ENCODE results near the gene PGBD5.
"Not testable (repeated sequence)": the region's sequence is repeated elsewhere in the genome, so short reads cannot be mapped to it uniquely, and the experiment has no call there.

Gene PGBD5, protein sequence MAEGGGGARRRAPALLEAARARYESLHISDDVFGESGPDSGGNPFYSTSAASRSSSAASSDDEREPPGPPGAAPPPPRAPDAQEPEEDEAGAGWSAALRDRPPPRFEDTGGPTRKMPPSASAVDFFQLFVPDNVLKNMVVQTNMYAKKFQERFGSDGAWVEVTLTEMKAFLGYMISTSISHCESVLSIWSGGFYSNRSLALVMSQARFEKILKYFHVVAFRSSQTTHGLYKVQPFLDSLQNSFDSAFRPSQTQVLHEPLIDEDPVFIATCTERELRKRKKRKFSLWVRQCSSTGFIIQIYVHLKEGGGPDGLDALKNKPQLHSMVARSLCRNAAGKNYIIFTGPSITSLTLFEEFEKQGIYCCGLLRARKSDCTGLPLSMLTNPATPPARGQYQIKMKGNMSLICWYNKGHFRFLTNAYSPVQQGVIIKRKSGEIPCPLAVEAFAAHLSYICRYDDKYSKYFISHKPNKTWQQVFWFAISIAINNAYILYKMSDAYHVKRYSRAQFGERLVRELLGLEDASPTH

DNA sequence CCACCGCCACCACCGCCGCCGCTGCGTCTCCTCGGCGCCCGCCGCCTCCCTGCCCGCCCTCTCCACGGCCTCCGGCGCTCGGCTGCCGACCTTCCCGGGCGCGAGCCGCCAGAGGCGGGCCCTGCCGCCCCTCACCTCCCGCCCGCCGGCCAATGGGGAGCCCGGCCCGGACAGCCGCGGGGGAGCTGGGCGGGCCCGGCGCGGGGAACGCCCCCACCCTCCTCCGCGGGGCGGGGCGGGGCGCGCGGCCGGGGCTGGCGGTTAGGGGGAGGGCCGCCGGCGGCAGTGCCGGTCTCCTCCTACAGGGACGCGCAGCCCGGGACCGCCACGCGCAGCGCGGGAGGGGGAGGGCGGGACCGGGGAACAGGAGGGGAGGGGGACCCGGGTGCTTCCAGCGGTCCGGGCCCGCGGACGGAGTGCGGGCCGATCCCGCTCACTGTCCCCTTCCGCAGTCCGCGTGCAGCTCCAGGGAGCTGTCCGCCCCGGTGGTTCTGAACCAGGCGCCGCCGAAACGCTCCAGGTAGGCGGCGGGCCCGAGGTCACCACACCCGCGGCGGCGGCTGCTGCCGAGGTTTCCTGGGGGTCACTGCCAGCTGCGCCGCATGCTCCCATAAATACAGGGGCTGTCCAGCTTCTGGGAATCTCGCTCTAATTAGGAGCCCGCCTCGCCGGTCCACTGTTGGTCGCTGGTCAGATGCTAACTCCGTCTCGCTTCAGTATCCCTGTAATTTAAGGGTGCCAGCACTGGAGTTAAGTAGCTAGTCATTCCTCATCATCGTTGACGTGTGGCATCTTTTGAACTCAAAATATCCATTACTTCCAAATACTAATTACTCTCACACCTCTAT, at the start of gene PGBD5:
TSS of gene PGBD5 (minus strand) at position 87 of the 848 bp plus-strand sequence. CDS start 404 bp downstream, outside the sequence.
- DNase-seq, result peak; percentile 39

DNA sequence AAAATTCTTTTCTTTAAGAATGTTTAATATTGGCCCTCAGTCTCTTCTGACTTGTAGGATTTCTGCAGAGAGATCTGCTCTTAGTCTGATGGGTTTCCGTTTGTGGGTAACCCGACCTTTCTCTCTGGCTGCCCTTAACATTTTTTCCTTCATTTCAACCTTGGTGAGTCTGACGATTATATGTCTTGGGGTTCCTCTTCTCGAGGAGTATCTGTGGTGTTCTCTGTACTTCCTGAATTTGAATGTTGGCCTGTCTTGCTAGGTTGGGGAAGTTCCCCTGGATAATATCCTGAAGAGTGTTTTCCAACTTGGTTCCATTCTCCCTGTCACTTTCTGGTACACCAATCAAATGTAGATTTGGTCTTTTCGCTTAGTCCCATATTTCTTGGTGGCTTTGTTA, 48.8 kb upstream of the PGBD5 start:
- DNase-seq, result not testable (repeated sequence)

DNA sequence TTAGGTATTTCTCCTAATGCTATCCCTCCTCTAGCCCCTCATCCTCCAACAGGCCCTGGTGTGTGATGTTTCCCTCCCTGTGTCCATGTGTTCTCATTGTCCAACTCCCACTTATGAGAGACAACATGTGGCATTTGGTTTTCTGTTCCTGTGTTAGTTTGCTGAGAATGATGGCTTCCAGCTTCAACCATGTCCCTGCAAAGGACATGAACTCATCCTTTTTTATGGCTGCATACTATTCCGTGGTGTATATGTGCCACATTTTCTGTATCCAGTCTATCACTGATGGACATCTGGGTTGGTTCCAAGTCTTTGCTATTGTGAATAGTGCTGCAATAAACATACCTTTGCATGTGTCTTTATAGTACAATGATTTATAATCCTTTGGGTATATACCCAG, 44.6 kb upstream of the PGBD5 start:
- not testable (repeated sequence) for DNase-seq

DNA sequence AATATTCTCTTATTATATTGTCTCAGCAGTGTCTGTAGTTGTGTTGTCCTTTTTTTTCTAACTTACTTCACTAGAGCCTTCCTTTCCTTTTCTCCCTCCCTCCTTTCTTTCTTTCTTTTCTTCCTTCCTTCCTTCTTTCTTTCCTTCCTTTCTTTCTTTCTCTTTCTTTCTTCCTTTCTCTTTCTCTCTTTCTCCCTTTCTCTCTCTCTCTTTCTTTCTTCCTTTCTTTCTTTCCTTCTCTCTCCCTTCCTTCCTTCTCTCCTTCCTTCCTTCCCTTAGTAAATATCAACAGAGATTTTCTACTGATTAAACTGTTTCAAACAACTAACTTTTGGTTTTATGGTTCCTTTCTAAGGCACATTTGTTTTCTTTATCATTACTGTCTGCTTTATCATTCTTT, 43.1 kb upstream of the PGBD5 start:
- no peak for DNase-seq

DNA sequence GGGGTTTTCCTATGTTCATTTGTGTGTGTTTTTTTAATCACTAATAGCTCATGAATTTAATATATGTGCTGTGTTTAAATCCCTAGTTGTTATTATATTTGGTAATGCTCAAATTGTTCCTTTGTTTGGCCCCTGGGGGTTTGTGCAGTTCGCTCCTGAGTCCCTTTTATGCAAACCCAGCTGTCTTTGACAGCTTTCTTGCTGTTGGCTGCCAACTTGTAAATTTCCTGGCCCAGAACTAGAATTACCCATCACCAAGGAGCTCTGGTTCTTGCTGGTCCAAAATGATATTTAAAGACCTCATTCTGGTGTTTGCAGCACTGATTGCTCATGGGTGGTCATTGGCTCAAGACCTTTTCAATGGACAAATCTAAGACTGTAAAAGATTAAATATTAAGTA, 39.6 kb upstream of the PGBD5 start:
- DNase-seq, result no peak

DNA sequence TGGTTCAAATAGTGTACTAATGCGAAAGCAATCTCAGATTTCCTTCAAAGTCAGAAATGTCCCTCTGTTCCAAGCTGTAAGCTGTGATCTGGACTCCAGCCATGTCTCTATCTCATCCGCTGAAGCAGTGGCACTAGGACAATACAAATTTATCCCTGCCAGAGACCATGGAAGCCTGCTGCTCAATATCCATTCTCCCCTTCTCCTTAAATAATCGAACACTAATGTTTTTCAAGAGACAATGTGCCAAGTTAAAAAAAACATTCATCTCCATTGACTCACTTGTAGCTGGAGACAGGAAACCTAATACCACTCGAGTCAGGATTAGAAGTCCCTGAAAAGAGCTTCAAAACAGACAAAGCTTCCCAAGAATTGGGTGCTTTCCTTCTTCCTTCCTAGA, 38.5 kb upstream of the PGBD5 start:
- DNase-seq, result no peak

DNA sequence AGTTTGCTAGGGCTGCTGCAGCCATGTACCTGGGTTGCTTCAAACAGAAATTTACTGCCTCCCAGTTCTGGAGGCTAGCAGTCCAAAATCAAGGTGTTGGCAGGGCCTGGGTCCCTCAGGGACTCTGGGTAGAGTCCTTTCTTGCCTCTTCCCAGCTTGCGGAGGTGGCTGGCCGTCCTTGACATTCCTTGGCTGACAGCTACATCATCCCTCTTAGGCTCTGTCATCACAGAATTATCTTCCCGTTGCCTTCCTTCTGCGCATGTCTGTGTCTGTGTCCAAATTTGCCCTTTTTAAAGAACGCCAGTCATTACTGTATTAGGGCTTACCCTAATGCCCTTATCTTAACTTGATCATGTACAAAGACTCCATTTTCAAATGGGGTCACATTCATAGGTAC, 37.6 kb upstream of the PGBD5 start:
- DNase-seq, result no peak

DNA sequence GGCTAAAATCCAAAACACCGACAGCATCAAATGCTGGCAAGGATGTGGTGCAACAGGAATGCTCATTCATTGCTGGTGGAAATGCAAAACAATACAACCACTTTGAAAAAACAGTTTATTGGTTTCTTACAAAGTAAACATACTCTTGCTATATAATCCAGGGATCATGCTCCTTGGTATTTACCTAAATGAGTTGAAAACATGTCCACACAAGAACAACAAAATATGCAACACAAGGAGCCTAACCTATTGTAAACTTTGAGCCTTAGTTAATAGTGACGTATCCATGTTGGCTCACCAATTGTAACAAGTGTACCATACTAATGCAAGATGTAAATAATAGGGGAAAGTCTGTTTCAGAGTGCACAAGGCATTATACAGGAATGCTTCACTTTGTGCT, 37.2 kb upstream of the PGBD5 start:
- DNase-seq, result no peak

DNA sequence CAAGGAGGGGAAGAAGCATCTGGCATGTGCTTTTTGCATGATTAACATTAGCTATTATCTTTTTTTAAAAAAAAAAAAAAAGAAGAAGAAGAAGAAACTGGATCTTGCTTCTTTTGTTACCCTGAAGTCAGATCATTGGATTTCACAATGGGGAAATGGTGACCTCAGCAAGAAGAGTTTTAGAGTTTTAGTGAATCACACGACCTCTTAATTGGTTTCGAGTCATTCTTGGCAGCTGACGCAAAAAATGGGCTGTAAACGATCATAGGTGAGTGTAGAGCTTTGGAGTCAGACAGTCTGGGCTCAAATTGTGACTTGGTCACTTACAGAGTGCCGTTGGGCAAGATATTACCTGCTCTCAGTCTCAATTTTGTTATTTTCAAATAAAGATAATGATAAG, 33.3 kb upstream of the PGBD5 start:
- peak; percentile 94 for DNase-seq

DNA sequence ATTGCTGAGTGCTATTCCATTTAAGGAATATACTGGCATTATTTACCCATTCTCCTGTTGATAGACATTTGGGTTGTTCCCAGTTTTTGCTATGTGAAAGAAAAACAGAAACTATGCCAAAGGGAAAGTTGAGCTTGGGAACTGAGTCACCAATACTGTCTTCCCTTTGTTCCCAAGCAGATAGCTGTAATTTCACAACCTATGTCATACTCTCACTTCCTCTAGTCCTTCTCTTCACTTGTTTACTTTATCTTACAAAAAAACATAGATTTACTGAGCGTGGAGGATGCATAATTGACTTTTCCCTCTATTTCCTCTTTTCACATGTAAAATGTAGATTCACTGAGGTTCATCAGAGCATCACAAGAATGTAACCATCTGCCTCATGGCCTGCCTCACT, 32.4 kb upstream of the PGBD5 start:
- peak; percentile 94 for DNase-seq

DNA sequence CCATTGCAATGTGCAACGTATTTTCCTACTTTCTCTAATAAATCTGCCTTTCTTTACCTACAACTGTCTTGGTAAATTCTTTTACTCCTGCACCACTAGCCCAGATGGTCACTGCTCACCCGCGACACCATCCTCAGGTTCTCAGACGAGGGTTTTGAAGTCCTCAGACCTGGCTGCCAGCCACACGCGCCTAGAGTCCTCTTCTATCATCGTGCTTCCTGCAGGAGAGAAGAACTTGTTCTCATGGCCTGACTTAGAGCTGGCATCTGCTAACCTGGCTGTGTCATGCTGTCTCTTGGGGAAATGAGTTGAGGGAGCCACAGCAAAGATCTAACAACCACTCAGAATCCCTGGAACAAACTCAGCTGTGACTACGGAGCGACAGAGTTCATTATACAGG, 30.3 kb upstream of the PGBD5 start:
- no peak for DNase-seq

DNA sequence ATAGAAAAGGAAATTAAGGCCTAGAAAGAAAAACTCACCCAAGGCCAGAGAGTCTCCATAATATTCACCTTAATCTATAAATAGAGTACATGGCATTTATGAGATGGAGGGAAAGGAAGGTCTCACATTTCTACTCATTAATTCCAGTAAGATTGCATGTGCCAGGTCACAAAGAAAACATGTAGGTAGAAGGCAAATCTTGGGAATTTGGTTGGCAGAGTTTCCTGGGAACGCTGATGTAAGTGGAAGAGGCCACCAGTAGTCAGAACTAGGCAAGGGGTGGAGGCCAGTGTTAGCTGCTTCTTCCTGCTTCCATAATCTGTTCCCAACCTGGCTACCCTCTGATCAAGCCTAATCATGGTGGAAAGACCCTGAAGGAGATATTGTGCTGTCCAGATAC, 29.2 kb upstream of the PGBD5 start:
- no peak for DNase-seq

DNA sequence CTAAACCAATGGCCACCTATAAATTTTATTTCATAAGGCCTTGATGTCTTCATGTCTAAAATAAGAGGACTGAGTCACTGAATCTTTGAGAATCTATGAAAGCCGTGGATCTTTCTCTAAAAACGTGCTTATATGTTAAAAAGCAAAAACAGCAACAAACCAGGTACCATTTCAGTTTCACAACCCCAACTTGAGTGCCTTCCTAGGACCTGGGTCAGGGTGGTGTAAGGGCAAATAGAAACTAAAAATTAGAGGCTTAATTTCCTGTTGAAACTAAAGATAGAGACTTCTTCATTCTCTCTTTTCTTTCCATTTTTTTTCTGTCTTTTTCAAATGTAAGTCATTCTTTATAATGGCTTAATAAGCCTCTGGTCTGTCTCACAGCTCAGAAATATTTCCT, 27.2 kb upstream of the PGBD5 start:
- no peak for DNase-seq

DNA sequence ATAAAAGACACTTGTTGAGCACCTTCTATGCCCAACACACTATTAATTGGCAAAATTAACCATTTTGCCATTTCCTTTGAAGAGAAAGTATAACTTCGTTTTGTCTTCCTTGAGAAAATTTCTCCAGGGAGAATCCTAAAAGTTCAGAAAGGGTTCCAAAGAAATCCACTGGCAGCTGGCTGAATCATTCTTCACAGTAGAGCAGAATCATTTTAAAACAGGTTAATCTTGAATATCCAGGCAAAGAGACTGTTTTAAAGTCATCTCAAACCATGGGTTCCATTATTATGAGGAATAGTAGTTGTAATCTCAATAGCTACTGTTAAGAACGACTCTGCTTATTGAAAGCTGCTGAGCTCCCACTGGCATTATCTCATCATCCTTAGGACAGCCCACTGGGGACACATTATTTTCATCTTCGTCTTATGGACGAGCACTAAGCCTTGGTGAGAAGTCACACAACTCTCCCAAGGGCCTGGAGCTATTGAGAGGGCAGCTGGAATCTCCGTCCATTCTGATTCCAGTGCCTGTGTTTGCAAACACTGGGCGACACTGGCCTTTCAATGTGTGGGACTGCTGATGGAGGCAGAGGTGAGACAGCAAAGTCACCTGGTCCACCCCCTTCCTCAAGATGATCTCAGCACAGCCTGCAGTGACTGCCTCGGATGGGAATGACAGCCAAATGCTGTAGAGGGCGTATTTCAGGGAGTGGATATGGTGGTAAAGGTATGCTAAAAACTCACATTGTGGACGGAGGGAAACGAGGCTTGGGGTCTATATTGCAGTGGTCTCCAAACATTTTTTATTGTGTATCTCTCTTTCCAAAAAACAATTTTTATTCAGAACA, 15.3 kb upstream of the PGBD5 start:
- DNase-seq, result no peak

DNA sequence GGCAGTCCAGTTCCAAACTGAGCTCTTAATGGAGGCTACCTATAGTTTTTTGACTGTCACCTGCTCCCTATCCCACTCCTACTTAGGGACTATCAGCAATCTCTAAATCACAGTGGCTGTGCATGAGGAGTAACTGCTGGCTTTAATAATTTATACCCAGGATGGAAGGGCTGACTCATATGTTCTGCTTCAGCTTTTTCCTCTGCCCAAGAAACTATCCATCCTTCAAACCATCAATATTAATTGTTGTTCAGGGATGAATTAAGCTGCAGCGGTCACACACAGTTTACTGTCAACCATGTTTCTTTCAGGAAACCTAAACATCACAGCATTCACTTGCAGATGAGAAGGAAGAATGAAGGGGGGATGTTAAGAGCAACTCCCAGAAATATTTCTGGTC, 9.0 kb upstream of the PGBD5 start:
- no peak for DNase-seq

DNA sequence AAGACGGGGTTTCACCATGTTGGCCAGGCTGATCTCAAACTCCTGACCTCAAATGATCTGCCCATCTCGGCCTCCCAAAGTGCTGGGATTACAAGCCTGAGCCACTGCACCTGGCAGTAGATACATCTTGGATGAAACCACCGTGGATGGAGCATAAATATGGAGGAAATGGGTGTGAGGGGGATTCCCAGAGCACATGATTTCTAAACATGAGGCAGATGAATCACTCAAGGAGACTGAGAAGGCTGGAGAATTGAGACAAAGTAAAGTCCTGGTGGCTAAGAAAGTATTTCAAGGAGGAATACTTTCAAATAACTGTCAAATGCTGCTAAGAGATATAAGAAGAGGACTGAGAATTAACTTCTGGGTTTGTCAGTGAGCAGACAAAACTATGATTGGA, 5.4 kb upstream of the PGBD5 start:
- DNase-seq, result peak; percentile 51

DNA sequence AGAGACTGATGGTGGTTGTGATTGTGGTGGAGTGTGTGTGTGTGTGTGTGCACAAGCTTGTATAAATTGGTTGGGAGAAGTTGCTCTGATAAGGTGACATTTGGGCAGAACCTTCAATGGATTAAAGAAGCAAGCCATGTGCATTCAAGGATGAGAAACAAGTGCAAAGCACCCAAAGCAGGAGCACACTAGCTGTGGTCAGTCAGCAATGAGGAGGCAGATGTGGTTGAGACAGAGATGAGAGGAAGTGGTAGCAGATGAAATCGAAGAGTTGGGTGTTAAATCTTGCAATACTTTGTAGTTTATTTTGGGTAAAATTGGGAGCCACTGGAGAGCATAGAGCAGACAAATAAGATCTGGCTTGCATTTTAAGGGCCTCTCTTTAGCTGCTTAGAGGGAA, 4.4 kb upstream of the PGBD5 start:
- peak; percentile 45 for DNase-seq

DNA sequence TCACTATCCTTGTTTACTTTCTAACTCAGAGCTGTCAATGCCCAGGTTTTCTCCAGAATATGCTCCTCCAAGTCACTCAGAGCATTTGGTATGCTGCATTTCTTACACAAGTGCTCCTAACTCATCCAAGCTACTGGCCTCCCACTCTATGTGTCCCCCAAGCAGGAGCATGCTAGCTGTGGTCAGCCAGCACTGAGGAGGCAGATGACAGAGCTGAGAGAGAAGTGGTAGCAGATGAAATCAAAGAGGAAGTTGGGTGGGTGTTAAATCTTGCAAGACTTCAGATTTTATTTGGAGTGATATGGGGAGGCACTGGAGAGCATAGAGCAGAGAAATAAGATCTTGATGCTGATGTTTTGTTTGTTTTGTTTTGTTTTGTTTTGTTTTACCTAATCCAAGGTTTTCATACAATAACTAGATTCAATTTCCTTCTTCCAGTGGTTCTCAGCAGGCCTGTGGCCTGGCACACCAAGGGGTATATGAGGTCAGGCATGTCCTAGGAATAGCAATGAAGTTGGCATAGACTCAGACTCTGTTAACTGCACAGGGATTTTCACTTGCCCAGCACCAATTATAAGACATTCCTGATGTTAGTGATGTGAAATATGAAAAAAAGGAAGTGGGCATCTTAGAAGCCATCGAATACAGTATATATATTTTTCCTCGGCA, 3.1 kb upstream of the PGBD5 start:
- DNase-seq, result peak; percentile 75

DNA sequence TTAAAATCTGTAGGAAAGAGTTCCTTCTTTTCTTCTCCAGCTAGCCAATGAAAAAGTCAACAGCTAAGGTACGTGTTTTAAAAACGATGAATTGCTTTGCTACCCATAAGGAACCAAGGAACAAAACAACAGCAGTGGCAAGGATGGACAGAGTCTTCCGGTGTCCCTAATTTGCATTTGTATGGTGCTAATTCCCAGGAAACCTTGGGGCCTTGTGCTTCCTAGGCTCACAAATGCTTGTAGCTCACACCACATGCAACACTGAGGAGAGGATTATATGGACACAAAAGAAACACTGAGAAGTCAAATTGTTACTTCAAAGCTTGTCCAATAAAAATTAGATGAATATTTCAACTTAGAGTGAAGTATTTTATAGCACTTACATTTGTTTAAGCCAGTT, 1.8 kb upstream of the PGBD5 start:
- no peak for DNase-seq

DNA sequence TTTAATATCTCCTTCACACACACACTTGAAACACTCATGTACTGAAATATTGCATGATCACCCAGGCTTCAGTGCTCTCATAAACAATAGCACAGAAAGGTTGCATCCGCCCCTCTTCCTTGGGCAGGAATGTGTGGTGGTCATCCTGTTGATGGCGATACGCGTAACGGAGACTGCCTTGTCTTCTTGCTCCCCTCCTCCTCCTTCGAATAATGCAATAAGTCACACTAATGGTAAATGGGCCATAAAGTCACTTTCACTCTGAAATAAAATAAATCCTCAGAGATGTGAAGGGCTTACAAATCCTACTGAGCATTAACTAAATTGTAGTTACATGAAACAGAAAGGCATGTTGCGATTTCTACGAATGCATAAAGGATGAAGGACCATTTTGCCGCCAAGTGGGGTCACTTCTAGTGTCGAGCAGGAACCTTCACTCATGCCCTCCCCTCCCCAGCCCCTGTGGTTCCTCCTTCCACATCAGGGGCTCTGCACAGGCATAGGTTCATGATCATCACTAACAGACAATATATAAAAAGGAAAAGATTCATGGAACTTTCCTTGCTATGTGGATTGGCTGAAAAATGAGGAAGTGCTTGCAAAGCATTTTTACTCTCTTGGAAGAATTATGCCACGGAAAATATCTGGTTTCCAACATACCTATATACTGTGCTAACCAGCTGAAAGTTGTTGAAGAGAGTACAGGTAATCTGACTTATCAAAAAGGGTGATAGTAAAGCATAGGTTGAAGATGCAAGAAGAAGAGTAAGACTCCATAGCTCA, 1.2 kb upstream of the PGBD5 start:
- DNase-seq, result no peak

DNA sequence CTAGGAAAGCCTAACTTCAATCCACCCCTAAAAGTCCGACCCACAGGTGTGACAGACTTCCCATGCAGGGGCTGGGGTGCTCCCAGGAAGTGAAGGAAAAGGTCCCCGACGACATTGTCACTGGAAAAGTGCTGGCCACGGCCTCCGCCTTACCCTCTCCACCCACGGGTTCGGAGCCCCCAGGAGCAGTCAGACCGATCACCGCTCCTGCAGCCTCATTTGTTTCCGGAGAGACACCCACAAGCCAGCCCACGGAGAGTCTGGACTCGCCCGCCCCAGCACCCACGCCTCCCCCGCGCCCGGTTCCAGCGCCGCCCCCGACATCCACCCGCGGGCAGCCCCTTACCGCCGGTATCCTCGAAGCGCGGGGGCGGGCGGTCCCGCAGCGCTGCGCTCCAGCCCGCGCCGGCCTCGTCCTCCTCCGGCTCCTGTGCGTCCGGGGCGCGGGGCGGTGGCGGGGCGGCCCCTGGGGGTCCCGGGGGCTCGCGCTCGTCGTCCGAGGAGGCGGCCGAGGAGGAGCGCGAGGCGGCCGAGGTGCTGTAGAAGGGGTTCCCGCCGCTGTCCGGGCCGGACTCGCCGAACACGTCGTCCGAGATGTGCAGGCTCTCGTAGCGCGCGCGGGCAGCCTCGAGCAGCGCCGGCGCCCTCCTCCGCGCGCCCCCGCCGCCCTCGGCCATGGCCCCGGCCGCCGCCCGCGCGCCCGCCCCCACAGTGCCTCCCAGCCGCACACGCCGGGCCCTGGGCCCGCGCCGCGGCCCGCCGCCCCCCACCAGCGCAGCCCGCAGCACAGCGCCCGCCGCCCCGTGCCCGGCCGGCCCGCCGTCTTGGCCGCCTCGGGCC, 660 bp downstream of the PGBD5 start:
- no peak for DNase-seq
